ENCODE data around the gene CTBP1.

CTBP1 gene

GRCh38 chr4:1193206-1194009, 55.5 kb downstream of the CTBP1 start:
- no peak for DNase-seq

GRCh38 chr4:1192493-1193205, 56.3 kb downstream of the CTBP1 start:
- DNase-seq = no peak

- DNase-seq = no peak
These were observed 56.8 kb downstream of the CTBP1 start for GRCh38 chr4:1192091-1192492.

- no peak for DNase-seq
These were observed 57.3 kb downstream of the CTBP1 start for GRCh38 chr4:1191621-1192020.

GRCh38 chr4:1187182-1187581, 61.7 kb downstream of the CTBP1 start:
- DNase-seq = no peak

DNA sequence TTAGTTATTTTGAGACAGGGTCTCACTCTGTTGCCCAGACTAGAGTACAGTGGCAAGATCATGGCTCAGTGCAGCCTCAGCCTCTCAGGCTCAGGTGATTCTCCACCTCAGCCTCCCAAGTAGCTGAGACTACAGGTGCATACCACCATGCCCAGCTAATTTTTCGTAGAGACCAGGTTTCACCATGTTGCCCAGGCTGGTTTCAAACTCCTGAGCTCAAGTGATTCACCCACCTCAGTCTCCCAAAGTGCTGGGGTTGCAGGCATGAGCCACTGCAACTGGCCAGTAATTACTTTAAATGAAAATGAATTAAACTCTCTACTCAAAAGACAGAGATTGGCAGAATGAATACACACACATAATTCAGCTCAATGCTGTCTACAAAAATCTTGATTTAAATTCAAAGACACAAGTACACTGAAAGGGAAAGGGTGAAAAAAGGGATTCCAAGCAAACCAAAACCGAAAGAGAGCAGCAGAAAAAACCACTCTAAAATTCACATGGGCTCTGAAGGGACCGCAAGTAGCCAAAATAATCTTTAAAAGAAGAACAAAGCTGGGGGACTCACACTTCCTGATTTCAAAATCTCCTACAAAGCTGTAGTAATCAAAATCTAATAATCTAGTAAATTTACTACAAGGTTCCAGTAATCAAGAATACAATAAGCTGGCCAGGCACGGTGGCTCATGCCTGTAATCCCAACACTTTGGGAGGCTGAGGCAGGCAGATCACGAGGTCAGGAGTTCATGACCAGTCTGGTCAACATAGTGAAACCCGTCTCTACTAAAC, 64.8 kb downstream of the CTBP1 start:
- no peak for DNase-seq

DNA sequence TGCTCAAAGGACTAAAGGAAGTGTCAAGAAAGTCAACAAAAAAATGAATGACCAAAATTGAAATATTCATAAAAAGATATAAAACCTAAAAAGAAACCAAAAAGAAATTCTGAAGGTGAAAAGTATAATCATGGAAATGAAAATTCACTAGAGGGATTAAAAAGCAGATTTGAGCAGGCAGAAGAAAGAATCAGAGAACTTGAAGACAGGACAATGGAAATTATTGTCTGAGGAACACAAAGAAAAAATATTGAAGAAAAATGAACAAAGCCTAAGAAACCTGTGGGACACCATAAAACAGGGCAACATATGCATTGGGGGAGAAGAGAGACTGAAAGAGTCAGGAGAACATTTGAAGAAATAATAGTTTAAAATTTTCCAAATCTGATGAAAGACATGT, 66.6 kb downstream of the CTBP1 start:
- DNase-seq = no peak

DNA sequence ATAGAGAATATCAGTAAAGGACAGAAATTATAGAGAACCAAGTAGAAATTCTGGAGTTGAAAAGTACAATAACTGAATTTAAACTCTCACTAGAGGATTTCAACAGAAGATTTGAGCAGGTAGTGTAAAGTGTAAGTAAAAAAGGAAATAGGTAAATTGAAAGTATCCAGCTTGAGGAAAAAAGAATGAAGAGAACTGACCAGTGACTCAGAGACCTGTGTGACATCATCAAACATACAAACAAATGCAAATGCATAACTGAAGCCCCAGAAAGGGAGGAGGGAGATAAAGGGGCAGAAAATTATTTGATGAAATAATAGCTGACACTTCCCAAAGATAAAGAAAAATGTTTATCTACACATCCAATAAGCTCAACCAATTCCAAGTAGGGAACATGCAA, 68.3 kb downstream of the CTBP1 start:
- no peak for DNase-seq

- DNase-seq = no peak
These were observed 69.0 kb downstream of the CTBP1 start for GRCh38 chr4:1179976-1180375.

GRCh38 chr4:1179089-1179441, 69.9 kb downstream of the CTBP1 start:
- no peak for DNase-seq

GRCh38 chr4:1178300-1179088, 70.4 kb downstream of the CTBP1 start:
- DNase-seq = no peak

- DNase-seq = no peak
These were observed 71.4 kb downstream of the CTBP1 start for GRCh38 chr4:1177274-1178141.

DNA sequence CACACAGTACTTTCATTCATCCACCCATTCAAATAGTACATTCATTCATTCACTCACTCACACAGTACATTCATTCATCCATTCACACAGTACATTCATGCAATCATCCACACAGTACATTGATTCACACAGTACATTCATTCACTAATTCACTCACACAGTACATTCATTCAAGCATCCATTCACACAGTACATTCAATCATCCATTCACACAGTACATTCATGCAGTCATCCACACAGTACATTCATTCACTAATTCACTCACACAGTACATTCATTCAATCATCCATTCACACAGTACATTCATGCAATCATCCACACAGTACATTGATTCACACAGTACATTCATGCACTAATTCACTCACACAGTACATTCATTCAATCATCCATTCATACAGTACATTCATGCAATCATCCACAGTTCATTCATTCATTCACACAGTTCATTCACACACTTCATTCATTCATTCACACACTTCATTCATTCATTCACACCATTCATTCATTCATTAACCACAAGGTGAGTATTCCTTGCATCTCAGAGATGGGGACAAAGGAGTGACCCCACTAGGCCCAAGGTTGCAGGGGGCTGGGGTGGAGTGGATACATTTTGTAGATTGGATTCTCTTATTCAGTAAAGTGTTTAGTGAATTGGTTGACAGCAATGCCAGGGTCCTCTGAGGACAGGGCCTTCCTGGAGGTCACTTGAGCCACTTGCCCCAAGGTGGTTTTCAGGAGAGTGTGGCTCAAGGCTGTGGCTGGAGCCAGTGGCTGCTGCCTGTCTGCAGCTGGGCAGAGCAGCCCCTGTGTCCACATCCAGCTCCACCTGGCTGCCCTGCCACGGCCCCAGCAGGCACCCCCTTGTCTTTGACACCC, 72.3 kb downstream of the CTBP1 start:
- DNase-seq = no peak

GRCh38 chr4:1175635-1176229, 73.2 kb downstream of the CTBP1 start:
- no peak for DNase-seq

GRCh38 chr4:1174941-1175634, 73.8 kb downstream of the CTBP1 start:
- DNase-seq = no peak

DNA sequence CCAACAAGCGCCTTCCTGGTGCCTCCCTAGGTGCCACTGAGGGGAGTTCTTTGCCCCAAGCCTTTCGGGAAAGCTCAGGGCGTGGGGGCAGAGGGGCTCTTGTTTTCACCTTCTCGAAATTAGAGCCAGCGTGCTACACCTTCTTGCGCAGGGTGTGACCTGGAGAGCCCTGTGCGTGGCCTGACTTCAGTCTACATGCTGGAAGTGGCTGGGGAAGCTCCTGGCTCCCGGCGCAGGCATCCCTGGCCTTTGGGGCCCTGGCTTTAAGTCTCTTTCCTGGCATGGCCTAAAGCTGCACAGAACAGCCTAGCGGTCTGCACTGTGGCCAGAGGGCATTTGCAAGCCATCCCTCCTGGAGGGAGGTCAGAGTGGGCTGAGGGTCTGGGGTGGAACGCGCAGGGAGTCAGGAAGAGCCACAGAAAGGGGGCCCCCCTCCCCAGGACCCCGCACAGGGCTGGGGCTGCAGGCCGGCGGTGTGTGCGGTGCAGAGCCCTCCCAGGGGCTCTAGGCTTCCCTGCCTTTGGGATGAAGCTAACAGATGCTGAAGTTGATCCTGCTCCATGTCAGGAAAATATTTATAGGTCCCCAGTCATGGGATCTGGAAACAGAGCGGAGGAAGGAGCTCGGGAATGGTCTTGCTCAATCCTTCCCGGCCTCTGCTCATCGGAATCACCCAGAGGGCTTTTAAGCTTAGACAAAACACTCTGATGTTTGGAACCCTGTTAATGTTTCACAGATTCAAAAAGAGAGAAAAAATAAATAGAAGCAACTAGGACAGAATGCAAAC, 75.8 kb downstream of the CTBP1 start:
- DNase-seq = no peak

DNA sequence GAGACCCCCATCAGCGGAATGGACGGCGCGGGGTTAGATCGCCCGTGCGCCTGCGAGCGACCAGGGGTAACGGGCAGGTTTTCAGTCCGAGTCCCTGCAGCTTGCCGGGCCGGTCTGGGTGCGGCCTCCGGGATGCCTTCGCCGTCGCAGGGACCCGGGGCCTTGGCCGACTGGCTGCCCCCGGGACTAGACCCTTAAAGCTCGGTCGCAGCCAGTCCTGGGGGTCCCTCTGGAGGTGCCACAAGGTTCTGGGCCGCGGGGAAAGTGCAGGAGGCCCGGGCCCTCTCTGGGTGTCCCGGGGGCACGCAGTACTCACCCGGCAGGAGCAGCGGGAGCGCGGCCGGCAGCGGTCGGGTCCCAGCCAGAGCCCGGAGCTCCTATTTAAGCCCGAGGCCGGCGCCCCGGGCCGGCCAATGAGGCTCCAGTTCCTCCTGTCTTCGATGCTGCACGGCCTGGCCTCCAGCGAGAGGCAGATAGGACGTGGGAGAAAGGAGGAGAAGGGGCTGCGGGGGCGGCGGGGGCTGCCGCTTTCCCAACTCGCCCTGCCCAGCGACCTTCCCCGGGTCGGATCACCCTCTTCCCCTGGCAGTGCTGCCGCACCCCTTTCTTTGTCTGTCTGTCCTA, 76.6 kb downstream of the CTBP1 start, which contains the start of gene SPON2:
Gene SPON2, minus strand, starts transcription at position 356 of the 624 bp plus-strand sequence.
- no peak for DNase-seq
